TTC549 (cell line): Measurements from ENCODE around the gene RRP8.

ENCODE experiments used
- FAIRE-seq: peaks from 2 replicates; lab custom pipeline; 2012; peaks lifted over from hg19 to GRCh38; lab: Jason Lieb, UNC

The RRP8 gene

GRCh38 chr11:6603287-6604080 lies at the start of gene RRP8, which contains the start of gene ILK:
RRP8 (minus strand) TSS chr11:6603616; CDS start chr11:6603502, 114 bp downstream.
ILK (plus strand) TSS chr11:6603774; CDS start chr11:6604272, 498 bp downstream.
- FAIRE-seq, result no peak

- FAIRE-seq, result no peak
Observed at GRCh38 chr11:6653097-6653496, 49.7 kb upstream of the RRP8 start.

- FAIRE-seq, result no peak
Observed at GRCh38 chr11:6652182-6652581, 48.8 kb upstream of the RRP8 start.

- FAIRE-seq, result no peak
Observed at GRCh38 chr11:6650980-6651379, 47.6 kb upstream of the RRP8 start.

- FAIRE-seq, result no peak
Observed at GRCh38 chr11:6650104-6650503, 46.7 kb upstream of the RRP8 start.

- FAIRE-seq, result no peak
Observed at GRCh38 chr11:6648501-6648900, 45.1 kb upstream of the RRP8 start.

GRCh38 chr11:6647836-6648235 lies 44.4 kb upstream of the RRP8 start:
- FAIRE-seq, result no peak

GRCh38 chr11:6646918-6647679 lies 43.7 kb upstream of the RRP8 start:
- no peak for FAIRE-seq

GRCh38 chr11:6646576-6646917 lies 43.1 kb upstream of the RRP8 start:
- no peak for FAIRE-seq

GRCh38 chr11:6646071-6646470 lies 42.7 kb upstream of the RRP8 start:
- no peak for FAIRE-seq

GRCh38 chr11:6642957-6643356 lies 39.5 kb upstream of the RRP8 start:
- no peak for FAIRE-seq

- no peak for FAIRE-seq
Observed at GRCh38 chr11:6640985-6641701, 37.7 kb upstream of the RRP8 start.

GRCh38 chr11:6640036-6640984 lies 36.9 kb upstream of the RRP8 start:
- no peak for FAIRE-seq

- no peak for FAIRE-seq
Observed at GRCh38 chr11:6638429-6638828, 35.0 kb upstream of the RRP8 start.

- FAIRE-seq, result no peak
Observed at GRCh38 chr11:6637871-6638270, 34.5 kb upstream of the RRP8 start.

- no peak for FAIRE-seq
Observed at GRCh38 chr11:6636480-6636879, 33.1 kb upstream of the RRP8 start.

GRCh38 chr11:6635082-6635932 lies 31.9 kb upstream of the RRP8 start:
- FAIRE-seq, result no peak

GRCh38 chr11:6634534-6634933 lies 31.1 kb upstream of the RRP8 start:
- no peak for FAIRE-seq

GRCh38 chr11:6633422-6634408 lies 30.3 kb upstream of the RRP8 start:
- no peak for FAIRE-seq
